Sciatic nerve (tissue), 2 donors: ENCODE results near the gene TMEM132A. TPM values are rescaled to one million over a fixed set of nuclear protein-coding genes. Genes with fewer than 3 reads are reported as not detected.

Source experiments
- ATAC-seq: fragments of 200-7000 bp; cut with Tn5 transposase; one replicate; pipeline ENCODE4 v1.9.1; 2020; ENCODE audit warnings: mild to moderate bottlenecking, moderate library complexity
- DNase-seq: peaks from one replicate; pipeline ENCODE4 v3.0.0-alpha.2; 2020; ENCODE audit warnings: low spot score
- intact Hi-C: fragments of 100-400 bp; cut with DNase I; formaldehyde crosslinking; loops from one replicate; pipeline ENCODE4 v1.14.2; 2022
- total RNA-seq: library from RNA; stranded (reverse); fragmentation: NEBNext Ultra II Directional; extraction: Animal tissue kit (Norgen Biotek cat#: 25700); gene quantifications from one replicate; pipeline ENCODE4 v1.2.1, GENCODE V29; 2021
- donor health status: DM: no; HTN: no; CAD: no.
- donor health status: DM: no; HTN: no; CAD: no.

The TMEM132A gene
- total RNA-seq, 1 donor from 2014 or later: 34.2 TPM

DNA sequence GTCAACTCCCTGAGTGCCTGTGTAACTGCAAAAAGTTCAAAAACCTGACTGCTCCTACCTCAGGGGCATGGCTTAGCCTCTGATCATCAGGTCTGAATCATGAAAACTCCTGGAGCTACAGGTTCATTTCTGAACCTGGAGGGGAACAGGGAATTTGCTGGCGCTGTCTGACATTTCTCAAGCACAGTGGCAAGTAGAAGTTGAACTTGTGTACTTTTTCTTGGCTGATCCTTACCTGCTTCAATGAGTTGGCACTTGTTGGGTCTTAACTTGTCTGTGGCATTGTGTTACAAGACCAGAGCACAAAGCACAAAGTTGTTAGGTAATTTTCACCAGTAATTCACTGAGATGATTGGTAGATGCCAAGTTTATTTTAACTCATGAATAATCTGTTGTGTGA is 7.0 kb upstream of the TMEM132A start:
- intact Hi-C loops: loop anchor here (5.0 kb wide), 1 partner anchor 1750 kb away; the partner anchor contains the start of genes C11orf98 and CSKMT

DNA sequence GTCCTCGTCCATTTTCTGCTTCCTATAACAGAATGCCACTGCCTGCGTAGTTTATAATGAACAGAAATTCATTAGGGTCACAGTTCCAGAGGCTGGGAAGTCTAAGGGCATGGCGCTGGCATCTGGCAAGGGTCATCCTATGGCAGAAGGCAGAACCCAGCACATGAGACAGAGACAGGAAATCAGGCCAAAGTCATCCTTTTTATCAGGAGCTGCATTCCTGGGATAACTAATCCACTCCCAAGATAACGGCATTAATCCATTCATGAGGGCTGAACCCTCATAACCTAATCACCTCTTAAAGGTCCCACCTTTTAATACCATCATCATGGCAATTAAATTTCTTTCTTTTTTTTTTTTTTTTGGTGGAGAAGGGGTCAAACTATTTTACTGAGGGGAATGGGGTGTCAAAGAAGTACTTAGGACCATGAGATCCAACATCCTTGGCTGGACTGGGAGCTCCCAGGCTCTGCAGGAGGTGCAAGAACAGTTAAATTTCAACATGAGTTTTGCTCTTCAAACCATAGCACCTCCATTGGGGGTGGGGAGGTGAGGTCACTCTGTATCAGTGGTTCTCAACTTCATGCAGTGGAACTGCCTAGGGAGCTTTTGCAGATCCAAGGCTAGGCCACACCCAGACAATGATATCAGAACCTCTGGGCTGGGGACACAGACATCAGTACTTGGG is 5.9 kb upstream of the TMEM132A start:
- intact Hi-C loops: loop anchor here (5.0 kb wide), 1 partner anchor 1749 kb away; the partner anchor contains the start of genes C11orf98 and CSKMT
- DNase-seq: no peak

More for the DNA sequence above, 7.0 kb upstream of the TMEM132A start:
- DNase-seq: no peak
- ATAC-seq: no peak

DNA sequence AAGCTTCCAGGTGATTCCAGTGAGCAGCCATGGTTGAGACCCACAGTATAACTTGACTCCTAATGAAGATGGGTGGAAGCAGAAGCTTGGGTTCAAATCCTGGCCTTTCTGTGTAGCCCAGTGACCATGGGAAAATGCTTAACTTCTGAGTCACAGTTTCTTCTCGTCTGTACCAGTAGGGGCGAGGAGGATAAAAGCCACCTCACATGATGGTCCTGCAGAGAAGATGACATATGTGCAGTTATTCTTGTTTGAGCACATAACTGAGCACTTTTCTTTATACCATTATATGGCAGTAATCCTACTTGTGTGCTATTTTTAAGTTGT is 5.4 kb upstream of the TMEM132A start:
- intact Hi-C loops: loop anchor here (5.0 kb wide), 1 partner anchor 1748 kb away; the partner anchor contains the start of genes C11orf98 and CSKMT
- ATAC-seq: no peak

More for the DNA sequence above, 5.9 kb upstream of the TMEM132A start:
- no peak for ATAC-seq

DNA sequence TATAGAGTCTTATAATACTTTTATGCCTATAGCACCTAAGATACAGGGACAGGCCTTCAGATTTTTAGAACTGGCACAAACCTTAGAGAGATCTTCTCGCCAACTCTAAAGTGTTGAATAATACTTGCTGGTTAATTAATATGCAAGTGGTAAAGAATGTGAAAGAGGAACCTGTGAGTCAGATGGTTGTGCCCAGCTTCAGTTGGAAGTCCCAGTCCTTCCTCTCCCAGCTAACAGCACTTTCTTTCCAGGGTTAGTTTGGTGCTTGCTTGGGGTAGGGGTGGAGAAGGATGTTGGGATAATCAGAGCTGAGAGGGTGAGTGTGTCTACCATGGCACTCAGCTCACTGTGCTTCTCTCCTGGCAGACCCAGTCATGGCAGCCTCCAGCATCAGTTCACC is 4.9 kb upstream of the TMEM132A start:
- intact Hi-C loops: loop anchor here (5.0 kb wide), 1 partner anchor 1748 kb away; the partner anchor contains the start of genes C11orf98 and CSKMT
- DNase-seq (no peak), ATAC-seq (no peak)

More for the DNA sequence above, 5.4 kb upstream of the TMEM132A start:
- DNase-seq: no peak

DNA sequence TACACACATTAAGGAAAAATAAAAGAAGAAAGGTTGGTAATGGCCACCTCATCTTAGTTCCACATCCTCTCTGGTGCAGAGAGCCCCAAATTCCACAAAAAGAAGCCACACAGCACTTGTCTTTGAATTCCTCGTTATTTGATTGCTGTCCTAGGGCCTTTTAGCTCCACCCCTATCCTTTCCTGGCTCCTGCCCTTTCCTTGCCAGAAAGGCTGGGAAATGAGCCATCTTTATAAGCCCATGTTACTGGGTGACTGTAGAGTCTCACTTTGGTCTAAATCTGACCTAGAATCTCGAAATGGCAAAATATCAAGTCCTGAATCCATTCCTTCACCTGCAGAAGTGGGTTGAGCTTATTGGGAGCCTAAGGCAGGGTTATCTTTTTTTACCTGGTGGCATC is 4.3 kb upstream of the TMEM132A start:
- ATAC-seq (no peak), DNase-seq (no peak)
- intact Hi-C loops: loop anchor here (5.0 kb wide), 1 partner anchor 1747 kb away; the partner anchor contains the start of genes C11orf98 and CSKMT

DNA sequence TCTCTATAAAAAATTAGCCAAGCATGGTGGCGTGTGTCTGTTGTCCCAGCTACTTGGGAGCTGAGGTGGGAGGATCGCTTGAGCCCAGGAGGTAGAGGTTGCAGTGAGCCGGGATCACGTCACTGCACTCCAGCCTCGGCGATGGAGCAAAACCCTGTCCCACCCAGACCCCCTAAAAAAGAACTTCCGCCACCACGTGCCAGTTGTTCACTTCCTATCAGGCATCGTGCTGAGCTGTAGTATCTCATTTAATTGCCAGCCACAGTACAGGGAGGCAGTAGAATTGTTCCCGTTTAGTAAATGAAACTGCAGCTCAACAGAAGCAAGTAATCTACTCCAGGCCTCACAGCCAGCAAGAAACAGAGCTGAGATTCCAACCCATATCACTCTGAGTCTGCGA is 3.0 kb upstream of the TMEM132A start:
- intact Hi-C loops: no loop called here
- DNase-seq (no peak), ATAC-seq (no peak)

DNA sequence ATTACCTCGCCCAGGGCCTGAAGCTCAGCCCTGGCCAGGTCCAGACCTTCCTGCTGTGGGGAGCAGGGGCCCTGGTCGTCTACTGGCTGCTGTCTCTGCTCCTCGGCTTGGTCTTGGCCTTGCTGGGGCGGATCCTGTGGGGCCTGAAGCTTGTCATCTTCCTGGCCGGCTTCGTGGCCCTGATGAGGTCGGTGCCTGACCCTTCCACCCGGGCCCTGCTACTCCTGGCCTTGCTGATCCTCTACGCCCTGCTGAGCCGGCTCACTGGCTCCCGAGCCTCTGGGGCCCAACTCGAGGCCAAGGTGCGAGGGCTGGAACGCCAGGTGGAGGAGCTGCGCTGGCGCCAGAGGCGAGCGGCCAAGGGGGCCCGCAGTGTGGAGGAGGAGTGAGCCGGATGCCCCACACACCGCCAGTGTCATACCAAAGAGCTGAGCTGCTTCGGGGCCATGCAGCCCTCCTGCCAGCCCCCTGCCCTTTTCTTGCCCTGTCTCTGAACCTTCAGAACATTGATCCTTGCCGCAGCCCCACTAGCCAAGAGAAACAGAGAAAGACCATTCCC is 2.4 kb upstream of the TMEM132A start:
- ATAC-seq (no peak), DNase-seq (peak; percentile 39)
- intact Hi-C loops: no loop called here

DNA sequence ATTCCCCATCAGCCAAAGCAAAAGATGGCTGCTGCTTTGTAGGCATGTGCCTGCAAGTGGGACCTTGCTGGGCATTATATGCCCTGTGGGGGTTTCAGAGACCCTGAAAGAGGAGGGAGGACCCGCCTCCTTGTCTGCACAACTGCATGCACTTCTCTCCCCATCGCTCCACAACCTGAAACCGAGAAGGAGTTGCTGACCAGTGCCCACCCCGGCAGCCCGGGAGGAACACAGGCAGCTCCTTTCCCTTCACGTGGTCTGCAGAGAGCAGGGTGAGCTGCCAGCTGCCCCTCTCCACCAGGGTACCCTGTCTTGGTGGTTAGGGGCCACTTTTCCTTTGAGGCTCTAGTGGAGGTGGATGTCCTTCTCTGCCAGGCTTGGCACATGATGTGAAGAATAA is 1.4 kb upstream of the TMEM132A start:
- intact Hi-C loops: no loop called here
- DNase-seq: no peak
- no peak for ATAC-seq

DNA sequence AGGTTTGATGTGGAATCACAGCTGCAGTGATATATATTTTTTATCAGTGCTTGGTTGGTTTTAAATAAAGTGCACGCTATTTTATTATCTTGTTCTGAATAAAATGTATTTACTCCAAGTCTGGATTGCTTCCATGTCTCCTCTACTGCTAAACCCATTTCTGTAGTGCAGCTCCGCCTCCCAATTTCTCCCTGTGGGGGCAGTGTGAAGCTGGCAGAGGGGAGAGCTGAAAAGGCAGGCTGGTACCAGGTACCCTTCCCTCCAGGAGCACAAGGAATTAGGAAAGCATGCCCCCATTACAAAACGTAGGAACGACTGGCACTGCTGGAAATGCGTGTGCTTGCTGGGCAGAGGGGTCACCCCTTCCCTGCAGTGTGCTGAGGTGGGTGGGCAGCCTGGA is 934 bp upstream of the TMEM132A start:
- intact Hi-C loops: no loop called here
- ATAC-seq: no peak
- DNase-seq: no peak

DNA sequence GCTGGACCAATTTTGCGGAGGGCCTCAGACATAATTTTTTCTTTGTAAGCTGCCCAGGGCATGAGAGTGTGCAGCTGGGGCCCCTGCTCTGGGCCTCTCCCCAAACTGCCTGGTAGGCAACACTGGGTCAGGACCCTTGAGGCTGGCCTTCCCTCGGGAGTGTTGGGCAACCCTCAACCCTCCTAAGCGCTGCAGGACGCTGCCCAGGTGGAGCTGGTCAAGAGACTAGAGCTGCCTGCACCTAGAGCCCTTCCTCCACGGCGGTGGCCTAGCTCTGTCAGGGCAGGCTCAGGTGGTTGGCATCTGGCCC is 505 bp upstream of the TMEM132A start:
- ATAC-seq: peak; percentile 14
- intact Hi-C loops: no loop called here
- DNase-seq: no peak

DNA sequence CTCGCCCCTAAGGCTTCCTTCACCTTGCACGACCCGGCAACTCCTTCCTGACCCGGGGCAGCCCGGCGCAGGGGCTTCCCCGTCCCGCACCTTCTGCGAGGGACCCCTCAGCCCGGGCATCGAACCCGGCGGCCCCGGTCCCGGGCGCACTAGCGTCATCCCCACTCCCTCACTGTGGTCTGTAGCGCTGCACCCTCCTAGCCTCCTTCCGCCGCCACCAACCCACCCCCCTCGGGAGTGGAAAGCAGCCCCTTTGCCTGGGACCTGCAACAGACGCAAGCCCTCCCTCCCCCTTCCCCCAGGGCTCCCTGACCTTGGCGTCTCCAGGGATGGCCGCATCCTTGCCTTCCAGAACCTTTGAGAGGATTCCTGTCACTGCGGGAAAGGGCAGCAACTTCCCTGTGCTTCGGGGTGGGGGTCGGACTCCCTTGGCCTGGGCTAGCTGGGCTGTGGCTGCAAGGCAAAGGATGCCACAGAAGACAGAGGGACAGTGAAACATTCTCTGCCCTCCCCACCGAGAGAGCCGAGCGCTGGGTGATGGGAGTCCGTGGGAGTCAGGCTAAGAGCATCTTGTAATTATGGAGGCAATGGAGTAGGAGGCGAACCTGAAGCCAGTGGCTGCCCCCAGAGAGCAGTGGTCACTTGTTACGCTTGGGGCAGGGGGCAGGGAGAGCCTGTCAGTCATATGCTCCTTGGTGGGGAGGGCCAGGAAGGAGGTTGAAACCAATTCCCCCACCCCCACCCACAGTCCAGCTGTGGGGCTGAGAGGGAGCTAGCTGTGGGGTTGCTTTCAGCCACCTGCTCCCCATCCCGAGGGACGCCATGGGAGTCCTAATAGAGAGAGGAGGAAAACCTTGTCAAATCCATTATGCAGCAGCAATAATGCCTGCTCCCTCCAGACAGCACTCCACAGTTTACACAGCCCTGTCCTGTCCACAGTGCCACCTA is 920 bp downstream of the TMEM132A start:
- no peak for ATAC-seq
- no peak for DNase-seq
- intact Hi-C loops: no loop called here

DNA sequence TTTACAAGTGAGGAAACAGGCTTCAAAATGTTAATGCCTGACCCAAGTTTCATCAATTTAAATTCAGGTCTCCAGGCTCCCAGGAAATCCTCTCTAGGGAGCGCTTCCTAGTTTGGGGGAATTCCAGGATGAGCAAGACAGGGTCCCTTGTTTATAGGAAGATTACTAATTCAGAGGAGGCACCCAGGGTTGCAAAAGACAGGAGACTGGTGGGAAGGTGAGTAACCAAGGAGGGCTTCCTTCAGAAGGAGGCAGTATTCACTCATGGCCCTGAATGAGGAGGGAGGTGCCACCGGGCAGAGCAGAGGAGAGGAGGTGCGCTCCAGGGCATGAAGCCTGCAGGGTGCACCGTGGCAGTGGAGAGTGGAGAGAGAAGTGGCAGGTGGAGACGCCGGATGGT is 1.6 kb downstream of the TMEM132A start:
- DNase-seq (no peak), ATAC-seq (no peak)
- intact Hi-C loops: no loop called here

DNA sequence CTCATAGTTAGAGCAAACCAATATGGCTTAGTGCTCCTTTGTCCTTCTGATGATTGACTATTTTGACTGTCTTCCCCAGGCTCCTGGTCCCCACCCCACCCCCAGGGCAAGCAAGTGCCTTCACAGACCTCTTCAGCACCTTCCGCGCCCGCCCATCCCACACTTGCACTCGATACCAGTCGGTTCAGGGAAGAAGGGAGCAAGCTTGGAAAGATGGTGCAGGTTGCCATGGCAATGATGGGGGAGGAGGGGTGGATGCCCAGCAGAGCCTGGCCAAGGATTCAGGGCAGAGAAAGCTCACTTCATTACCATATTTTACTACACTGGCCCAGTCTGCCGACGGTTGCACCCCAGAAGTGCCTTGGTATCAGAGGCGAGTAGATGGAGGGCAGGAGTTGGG is 2.2 kb downstream of the TMEM132A start:
- ATAC-seq: no peak
- DNase-seq: no peak
- intact Hi-C loops: no loop called here

DNA sequence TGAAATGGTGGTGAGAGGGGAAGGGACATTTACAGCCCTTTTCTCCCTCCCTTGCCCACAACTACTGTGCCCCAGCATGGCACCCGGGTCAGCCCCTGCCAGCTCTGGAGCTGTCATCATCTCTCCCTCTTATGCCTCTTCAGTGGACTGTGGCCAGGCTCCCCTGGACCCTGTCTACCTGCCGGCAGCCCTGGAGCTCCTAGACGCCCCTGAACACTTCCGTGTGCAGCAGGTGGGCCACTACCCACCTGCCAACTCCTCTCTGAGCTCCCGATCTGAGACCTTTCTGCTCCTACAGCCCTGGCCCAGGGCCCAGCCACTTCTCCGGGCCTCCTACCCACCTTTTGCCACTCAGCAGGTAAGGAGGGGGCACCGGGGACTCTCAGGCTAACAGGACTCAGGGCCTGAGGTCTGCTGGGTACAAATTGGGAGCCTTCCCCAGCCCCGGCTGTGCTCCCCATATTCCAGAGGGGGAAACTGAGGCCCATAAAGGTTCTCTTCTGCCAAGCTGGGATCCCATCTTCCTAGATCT is 2.9 kb downstream of the TMEM132A start:
- ATAC-seq (no peak), DNase-seq (no peak)
- intact Hi-C loops: no loop called here

DNA sequence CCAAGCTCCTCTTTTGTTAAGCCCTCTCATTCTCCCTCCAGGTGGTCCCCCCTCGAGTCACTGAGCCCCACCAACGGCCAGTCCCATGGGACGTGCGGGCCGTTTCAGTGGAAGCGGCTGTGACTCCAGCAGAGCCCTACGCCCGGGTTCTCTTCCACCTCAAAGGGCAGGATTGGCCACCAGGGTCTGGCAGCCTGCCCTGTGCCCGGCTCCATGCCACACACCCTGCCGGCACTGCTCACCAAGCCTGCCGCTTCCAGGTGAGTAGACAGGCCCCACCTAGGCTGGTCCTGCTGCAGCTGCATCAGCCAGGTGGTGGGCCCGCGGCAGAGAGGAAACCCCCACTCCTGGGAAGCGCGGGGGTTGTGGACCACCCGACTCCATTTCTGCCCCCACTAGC is 3.3 kb downstream of the TMEM132A start:
- intact Hi-C loops: no loop called here
- no peak for DNase-seq

DNA sequence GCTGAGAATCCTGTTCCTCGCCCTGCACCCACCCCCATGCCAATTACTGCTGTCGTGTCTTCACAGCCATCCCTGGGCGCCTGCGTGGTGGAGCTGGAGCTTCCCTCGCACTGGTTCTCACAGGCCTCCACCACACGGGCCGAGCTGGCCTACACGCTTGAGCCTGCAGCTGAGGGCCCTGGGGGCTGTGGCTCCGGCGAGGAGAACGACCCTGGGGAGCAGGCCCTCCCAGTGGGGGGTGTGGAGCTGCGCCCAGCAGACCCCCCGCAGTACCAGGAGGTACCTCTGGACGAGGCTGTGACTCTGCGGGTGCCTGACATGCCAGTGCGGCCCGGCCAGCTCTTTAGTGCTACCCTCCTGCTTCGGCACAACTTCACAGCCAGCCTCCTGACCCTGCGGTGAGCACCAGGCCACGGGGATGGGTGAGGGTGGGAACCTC is 4.3 kb downstream of the TMEM132A start:
- ATAC-seq (no peak), DNase-seq (no peak)
- intact Hi-C loops: no loop called here

More for the DNA sequence above, 3.3 kb downstream of the TMEM132A start:
- no peak for ATAC-seq

DNA sequence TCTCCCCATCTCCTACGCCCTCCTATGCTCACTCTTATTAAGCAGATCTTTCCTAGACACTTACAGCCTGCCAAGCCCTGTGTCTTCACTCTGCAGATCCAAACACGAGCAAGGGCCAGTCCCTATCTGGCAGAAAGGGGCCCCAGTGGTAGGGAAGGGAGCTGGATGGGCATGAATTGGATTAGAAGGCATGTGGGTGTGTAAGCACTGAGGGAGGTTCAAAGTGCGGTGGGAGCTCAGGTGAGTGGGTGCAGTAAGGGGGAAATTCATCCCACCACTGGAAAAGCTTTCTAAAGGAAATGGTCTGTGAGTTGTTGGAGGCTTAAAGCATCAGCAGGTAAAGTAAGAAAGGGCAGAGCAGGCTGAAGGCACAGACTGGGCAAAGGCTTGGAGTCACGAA is 5.5 kb downstream of the TMEM132A start:
- intact Hi-C loops: no loop called here
- no peak for ATAC-seq
- peak; percentile 31 for DNase-seq

DNA sequence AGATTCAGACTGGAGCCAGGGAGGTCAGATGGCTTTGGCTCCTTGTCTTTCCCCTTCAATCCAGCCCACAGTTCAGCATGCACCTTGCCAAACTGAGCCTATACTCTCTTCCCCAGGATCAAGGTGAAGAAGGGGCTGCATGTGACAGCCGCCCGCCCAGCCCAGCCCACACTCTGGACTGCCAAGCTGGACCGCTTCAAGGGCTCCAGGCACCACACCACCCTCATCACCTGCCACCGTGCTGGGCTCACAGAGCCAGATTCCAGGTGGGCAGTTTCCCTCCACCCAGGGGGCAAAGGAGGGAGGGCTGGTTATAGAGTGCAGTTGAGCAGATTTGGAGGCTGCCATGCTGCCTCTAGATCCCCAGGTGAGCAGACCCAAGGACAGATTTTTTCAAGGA is 6.1 kb downstream of the TMEM132A start:
- intact Hi-C loops: no loop called here
- DNase-seq: no peak
- no peak for ATAC-seq

DNA sequence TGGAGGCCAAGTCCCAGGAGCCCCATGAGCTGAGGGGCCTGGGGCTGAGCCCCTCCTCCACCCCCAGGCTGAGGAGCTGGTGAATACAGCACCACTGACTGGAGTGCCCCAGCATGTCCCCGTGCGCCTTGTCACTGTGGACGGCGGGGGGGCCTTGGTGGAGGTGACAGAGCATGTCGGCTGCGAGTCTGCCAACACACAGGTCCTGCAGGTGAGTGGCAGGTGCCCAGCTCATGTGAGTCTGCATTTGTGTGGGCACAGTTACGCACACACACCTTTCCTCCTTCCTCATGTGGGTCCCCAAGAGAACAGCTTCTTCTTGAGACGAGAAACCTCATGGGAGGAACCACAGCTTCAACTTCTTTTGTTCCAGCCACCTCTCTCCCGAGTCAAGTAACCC is 7.7 kb downstream of the TMEM132A start:
- intact Hi-C loops: no loop called here
- DNase-seq (peak; percentile 42), ATAC-seq (no peak)
